OCI-LY3 (cell line): ENCODE data around the gene CYTIP.

Source experiments
- EZH2phosphoT487 ChIP-seq: fragments of 200-600 bp; shearing (Covaris generic); IDR thresholded peaks from 2 replicates; pipeline ENCODE4 v1.6.1; 2018; ENCODE audit warnings: antibody characterized with exemption, mixed run types, low read depth
- TF ChIP-seq, protein P1 (sequence below): fragments of 200-600, 300-600 bp; sonication (generic); IDR thresholded peaks from 2 replicates; pipeline ENCODE4 v1.5.1; 2014; ENCODE audit warnings: antibody characterized with exemption, low read length, low read depth

DNA sequence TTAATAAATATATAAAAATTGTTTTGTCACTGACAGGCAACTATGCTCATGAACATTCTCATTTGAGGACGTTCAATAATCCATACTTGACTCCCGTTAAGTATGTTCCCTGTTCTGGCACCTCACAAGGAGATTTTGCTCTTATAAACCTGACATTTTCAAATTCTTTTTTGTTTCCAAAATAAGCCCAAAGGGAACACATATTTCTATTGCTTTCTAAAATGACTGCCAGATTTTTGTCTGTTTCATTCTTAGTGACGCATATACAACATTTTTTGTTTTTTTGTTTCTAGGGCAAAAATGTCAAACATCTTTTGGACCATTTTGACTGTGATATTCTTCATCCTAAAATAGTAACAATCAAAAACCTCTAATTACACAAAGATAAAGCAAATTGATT, 50.5 kb downstream of the CYTIP start:
- TF ChIP-seq, protein P1, sequence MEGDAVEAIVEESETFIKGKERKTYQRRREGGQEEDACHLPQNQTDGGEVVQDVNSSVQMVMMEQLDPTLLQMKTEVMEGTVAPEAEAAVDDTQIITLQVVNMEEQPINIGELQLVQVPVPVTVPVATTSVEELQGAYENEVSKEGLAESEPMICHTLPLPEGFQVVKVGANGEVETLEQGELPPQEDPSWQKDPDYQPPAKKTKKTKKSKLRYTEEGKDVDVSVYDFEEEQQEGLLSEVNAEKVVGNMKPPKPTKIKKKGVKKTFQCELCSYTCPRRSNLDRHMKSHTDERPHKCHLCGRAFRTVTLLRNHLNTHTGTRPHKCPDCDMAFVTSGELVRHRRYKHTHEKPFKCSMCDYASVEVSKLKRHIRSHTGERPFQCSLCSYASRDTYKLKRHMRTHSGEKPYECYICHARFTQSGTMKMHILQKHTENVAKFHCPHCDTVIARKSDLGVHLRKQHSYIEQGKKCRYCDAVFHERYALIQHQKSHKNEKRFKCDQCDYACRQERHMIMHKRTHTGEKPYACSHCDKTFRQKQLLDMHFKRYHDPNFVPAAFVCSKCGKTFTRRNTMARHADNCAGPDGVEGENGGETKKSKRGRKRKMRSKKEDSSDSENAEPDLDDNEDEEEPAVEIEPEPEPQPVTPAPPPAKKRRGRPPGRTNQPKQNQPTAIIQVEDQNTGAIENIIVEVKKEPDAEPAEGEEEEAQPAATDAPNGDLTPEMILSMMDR: no peak
- TF ChIP-seq EZH2phosphoT487: no peak
